PC-9 (cell line): ENCODE measurements around the gene FGF11. TPM values are rescaled to one million over a fixed set of nuclear protein-coding genes. Genes with fewer than 3 reads are reported as not detected.

ENCODE experiments used
- BruUV-seq: library from RNA; stranded (reverse); fragments of 400-500 nt; replicated peaks from 2 replicates; lab custom pipeline; 2021; lab: Mats Ljungman, UMichigan
- CTCF ChIA-PET: fragments of 300-600 bp; sonication (Branson Sonifier 250); formaldehyde crosslinking; loops from one replicate; lab custom pipeline; 2022; ENCODE audit warnings: antibody characterized with exemption; lab: Charles Lee
- POLR2A ChIA-PET: fragments of 300-600 bp; sonication (Branson Sonifier 250); formaldehyde crosslinking; loops from one replicate; lab custom pipeline; 2022; ENCODE audit warnings: antibody characterized with exemption; ENCODE audit not compliant: unreplicated experiment; lab: Charles Lee
- DNase-seq, 2 experiments: peaks; one replicate each; pipeline versions ENCODE4 v3.0.0 to v3.0.0-alpha.2; 2015 to 2022; ENCODE audit warnings: mixed read lengths in 1 of 2
- H2AFZ ChIP-seq: fragments of 200-600 bp; sonication (generic); 2 replicates; pipeline ENCODE4 v1.8.1; 2017; ENCODE audit warnings: antibody characterized with exemption
- H3F3A ChIP-seq: fragments of 200-600 bp; sonication (generic); 2 replicates; pipeline ENCODE4 v1.8.1; 2017; ENCODE audit warnings: antibody characterized with exemption, mild to moderate bottlenecking, low read depth; ENCODE audit not compliant: insufficient read depth
- H3K27ac ChIP-seq: fragments of 200-600 bp; sonication (generic); 2 replicates; pipeline ENCODE4 v1.6.1; 2016; ENCODE audit warnings: mixed run types
- H3K27me3 ChIP-seq: fragments of 200-600 bp; sonication (generic); 2 replicates; pipeline ENCODE4 v1.6.1; 2016; ENCODE audit warnings: low read depth, mixed run types; ENCODE audit not compliant: insufficient read depth
- H3K36me3 ChIP-seq: fragments of 200-600 bp; sonication (generic); 2 replicates; pipeline ENCODE4 v1.6.1; 2016; ENCODE audit warnings: low read depth, mixed run types
- H3K4me1 ChIP-seq: fragments of 200-600 bp; sonication (generic); replicated peaks from 2 replicates; pipeline ENCODE4 v1.6.1; 2016; ENCODE audit warnings: mixed run types; ENCODE audit not compliant: insufficient read depth
- H3K4me2 ChIP-seq: fragments of 200-600 bp; sonication (generic); 2 replicates; pipeline ENCODE4 v1.6.1; 2017; ENCODE audit warnings: mixed run types
- H3K4me3 ChIP-seq: fragments of 200-600 bp; sonication (generic); 2 replicates; pipeline ENCODE4 v1.6.1; 2016; ENCODE audit warnings: mixed run types
- H3K79me2 ChIP-seq: fragments of 200-600 bp; sonication (generic); 2 replicates; pipeline ENCODE4 v1.6.1; 2017; ENCODE audit warnings: low read depth, mixed run types
- H3K9me2 ChIP-seq: fragments of 200-600 bp; sonication (generic); 2 replicates; pipeline ENCODE4 v1.8.1; 2017; ENCODE audit warnings: mild to moderate bottlenecking; ENCODE audit not compliant: insufficient read depth
- H3K9me3 ChIP-seq: fragments of 200-600 bp; sonication (generic); 2 replicates; pipeline ENCODE4 v1.8.1; 2016; ENCODE audit warnings: low read depth; ENCODE audit not compliant: insufficient read depth
- H4K20me1 ChIP-seq: fragments of 200-600 bp; sonication (generic); 2 replicates; pipeline ENCODE4 v1.8.1; 2017; ENCODE audit not compliant: insufficient read depth
- EZH2 ChIP-seq: fragments of 200-600 bp; sonication (generic); IDR thresholded peaks from 2 replicates; pipeline ENCODE4 v1.8.0; 2017; ENCODE audit warnings: antibody characterized with exemption, low read depth
- intact Hi-C: fragments of 100-400 bp; cut with micrococcal nuclease; formaldehyde crosslinking; loops from one replicate; pipeline ENCODE4 v1.10.0; 2022; ENCODE audit not compliant: unreplicated experiment
- total RNA-seq: library from RNA; stranded (reverse); gene quantifications from 2 replicates; pipeline ENCODE4 v1.2.3, GENCODE V29; 2021
- TF ChIP-seq, protein P1 (sequence below): fragments of 200-600 bp; sonication (generic); conservative IDR thresholded peaks from 2 replicates; pipeline ENCODE4 v1.6.1; 2017; ENCODE audit warnings: mixed run types, antibody characterized with exemption, mild to moderate bottlenecking, moderate library complexity

FGF11 gene
- total RNA-seq, 1 experiment from 2014 or later = 23.2 TPM

DNA sequence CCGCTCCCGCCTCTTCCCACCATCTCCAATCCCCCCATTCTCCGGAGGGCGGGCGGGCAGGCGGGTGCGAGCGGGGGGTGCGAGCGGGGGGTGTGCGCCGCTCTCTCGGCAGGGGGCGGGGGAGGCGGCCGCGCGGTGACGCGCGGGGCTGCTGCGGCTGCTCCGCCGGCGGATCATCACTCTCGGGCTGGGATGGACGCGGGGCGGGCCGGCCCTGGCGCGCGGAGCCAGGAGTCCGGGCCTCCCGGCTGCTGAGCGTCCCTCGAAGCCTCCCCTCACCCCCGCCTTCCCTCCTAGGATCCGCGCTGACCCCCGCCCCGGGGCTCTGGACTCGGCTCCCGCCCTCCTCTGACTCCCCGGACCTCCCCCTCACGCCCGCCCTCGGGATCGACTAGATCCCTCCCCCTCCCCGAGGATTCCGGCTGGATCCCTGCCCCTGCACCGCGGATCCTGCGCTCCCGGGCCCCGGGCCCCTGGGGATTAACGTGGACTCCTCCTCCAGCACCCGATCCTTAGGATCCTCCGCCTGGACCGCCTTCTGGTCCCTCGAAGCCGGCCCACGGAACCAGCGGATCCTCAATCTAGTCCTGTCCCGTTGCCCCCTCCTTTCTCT, 34.5 kb upstream of the FGF11 start:
- Histone ChIP-seq H3K4me3 (peak overlapping the region; percentile 62), H3K9me3 (no peaks in the 10 kb centered on the region), H3K79me2 (0 out of 2 replicates have a peak, but pooled peaks cover 5% of the 10 kb centered on the region), H3K36me3 (no peaks in the 10 kb centered on the region), H3K4me1 (peaks cover 11% of the 10 kb centered on the region), H4K20me1 (no peaks in the 10 kb centered on the region), H3K27me3 (no peaks in the 10 kb centered on the region), H3F3A (peaks cover 6% of the 10 kb centered on the region; the same call in 1 of the 2 replicates), H3K4me2 (peak overlapping the region; percentile 79), H3K27ac (no peak overlapping the region), H2AFZ (peak overlapping the region; percentile 81), H3K9me2 (no peaks in the 10 kb centered on the region)
- POLR2A ChIA-PET = interaction anchor here (0.6 to 2.1 kb wide), 10 partner anchors 11 to 302 kb away, joined by 3 to 34 read pairs (median 4); partner anchors contain the start of genes PLSCR3 and TMEM102
- TSS peak; percentile 53 for BruUV-seq
- CTCF ChIA-PET = interaction anchor here (0.6 to 1.3 kb wide), 6 partner anchors 31 to 357 kb away, joined by 3 to 19 read pairs (median 6); partner anchors contain the start of gene TMEM102
- TF ChIP-seq, protein P1, sequence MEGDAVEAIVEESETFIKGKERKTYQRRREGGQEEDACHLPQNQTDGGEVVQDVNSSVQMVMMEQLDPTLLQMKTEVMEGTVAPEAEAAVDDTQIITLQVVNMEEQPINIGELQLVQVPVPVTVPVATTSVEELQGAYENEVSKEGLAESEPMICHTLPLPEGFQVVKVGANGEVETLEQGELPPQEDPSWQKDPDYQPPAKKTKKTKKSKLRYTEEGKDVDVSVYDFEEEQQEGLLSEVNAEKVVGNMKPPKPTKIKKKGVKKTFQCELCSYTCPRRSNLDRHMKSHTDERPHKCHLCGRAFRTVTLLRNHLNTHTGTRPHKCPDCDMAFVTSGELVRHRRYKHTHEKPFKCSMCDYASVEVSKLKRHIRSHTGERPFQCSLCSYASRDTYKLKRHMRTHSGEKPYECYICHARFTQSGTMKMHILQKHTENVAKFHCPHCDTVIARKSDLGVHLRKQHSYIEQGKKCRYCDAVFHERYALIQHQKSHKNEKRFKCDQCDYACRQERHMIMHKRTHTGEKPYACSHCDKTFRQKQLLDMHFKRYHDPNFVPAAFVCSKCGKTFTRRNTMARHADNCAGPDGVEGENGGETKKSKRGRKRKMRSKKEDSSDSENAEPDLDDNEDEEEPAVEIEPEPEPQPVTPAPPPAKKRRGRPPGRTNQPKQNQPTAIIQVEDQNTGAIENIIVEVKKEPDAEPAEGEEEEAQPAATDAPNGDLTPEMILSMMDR = no peak
- TF ChIP-seq EZH2 = no peak
- intact Hi-C loops = loop anchor here (1.0 to 5.0 kb wide), 9 partner anchors 11 to 432 kb away; partner anchors contain the start of genes CLDN7, KCTD11, PLSCR3 and POLR2A
- peak in 1 of 2 experiments; percentile 51 for DNase-seq

DNA sequence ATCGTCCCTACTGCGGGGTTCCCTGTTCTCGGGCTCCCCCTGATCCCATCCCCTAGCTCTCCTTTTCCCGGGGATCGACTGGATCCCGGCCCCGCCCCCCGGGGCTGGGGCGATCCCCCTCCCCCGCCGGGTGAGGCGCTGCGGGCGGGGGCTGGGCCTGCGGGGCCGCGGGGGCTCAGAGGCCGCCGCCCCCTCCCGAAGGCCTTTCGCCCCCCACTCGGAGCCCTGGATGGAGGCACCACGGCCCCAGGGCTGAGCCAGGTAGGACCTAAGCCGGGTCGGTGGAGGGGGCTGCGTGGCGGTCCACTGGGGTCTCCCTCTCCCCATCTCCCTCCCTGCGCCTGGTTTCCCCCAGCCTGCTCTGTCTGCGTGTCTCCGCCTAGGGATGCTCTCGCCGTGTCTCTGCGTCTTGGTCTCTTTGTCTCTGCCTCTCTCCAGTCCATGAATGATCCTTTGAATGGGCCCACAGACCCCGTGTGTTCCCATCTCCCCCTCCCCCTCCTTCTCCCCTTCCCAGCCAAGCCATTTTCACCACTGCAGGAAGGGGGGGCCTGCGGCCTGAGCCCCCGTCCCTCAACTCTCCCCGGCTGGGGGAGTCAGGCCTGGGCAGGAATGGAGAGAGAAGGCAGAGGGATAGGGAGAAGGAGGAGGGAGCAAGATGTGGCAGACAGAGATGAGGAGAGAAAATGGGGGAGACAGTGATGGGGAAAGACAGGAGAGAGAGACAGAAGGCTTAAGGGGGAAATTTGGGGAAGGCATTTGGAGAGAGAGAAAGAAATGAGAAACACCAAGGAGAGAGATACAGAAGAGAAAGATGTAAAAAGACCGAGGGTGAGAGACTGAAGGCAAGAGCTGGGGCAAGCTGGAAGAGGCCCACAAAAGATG, 33.7 kb upstream of the FGF11 start:
- Histone ChIP-seq H4K20me1 (no peaks in the 10 kb centered on the region), H3K27me3 (no peaks in the 10 kb centered on the region), H3K4me2 (peak overlapping the region; percentile 79), H3K9me3 (no peaks in the 10 kb centered on the region), H3K79me2 (0 out of 2 replicates have a peak, but pooled peaks cover 5% of the 10 kb centered on the region), H3K9me2 (no peaks in the 10 kb centered on the region), H3K4me3 (peak overlapping the region; percentile 62; the same call in 1 of the 2 replicates), H2AFZ (peak overlapping the region; percentile 81), H3K4me1 (peaks cover 9% of the 10 kb centered on the region), H3K36me3 (no peaks in the 10 kb centered on the region), H3F3A (peaks cover 4% of the 10 kb centered on the region; the same call in 1 of the 2 replicates), H3K27ac (no peak overlapping the region)
- POLR2A ChIA-PET = no interaction called here
- no TSS peak for BruUV-seq
- TF ChIP-seq, protein P1 = no peak
- no peak for TF ChIP-seq EZH2
- DNase-seq = no peak
- CTCF ChIA-PET = no interaction called here
- intact Hi-C loops = loop anchor here (2.0 kb wide), 1 partner anchor 153 kb away; the partner anchor contains the start of gene TNFSF13

DNA sequence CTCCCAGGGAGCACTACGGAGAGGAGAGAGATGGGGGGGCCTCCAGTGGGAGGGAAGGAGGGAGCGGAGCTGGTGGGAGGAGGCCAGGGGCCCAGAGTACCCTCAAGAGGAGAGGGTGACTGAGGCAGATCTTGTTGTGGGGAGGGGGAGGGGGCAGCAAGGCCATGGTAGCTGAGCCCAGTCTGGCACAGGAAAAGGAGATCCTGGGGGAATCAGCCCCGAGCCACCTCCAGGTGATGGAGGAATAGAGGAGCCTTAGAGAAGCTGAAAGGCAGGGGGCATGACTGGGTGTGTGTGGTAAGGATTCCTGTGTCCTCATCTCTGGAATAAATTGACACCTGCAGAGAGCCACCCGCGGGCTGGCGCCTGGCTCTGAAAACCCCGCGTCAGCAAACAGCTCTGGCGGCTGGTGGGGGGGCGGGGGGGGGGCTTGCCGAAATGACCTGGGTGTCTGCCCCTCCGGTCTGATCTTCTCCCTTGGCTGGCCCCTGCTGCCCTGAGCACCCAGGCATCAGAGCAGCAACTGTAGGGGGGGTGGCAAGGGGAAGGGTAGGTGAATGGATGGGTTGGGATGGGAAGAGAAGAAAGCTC, 33.0 kb upstream of the FGF11 start:
- BruUV-seq = no TSS peak
- H3K27me3 ChIP-seq = no peaks in the 10 kb centered on the region
- 0 out of 2 replicates have a peak, but pooled peaks cover 5% of the 10 kb centered on the region for H3K79me2 ChIP-seq
- TF ChIP-seq, protein P1 = no peak
- TF ChIP-seq EZH2 = no peak
- no peak for DNase-seq
- CTCF ChIA-PET = no interaction called here
- POLR2A ChIA-PET = no interaction called here
- H3K9me3 ChIP-seq = no peaks in the 10 kb centered on the region
- no peak overlapping the region for H2AFZ ChIP-seq
- peaks cover 4% of the 10 kb centered on the region; the same call in 1 of the 2 replicates for H3F3A ChIP-seq
- H3K4me3 ChIP-seq = no peak overlapping the region
- H3K9me2 ChIP-seq = no peaks in the 10 kb centered on the region
- no peaks in the 10 kb centered on the region for H4K20me1 ChIP-seq
- H3K36me3 ChIP-seq = no peaks in the 10 kb centered on the region
- intact Hi-C loops = no loop called here
- H3K4me2 ChIP-seq = peak overlapping the region; percentile 79; the same call in 1 of the 2 replicates
- no peak overlapping the region for H3K27ac ChIP-seq
- H3K4me1 ChIP-seq = peaks cover 6% of the 10 kb centered on the region
